ENCODE data around the gene ANKRD39. TPM values are rescaled to one million over a fixed set of nuclear protein-coding genes. Genes with fewer than 3 reads are reported as not detected.

The ANKRD39 gene
- total RNA-seq, 2 donors from 2014 or later = 16.5 to 17.2 TPM

Other genes starting within 250 kb of the ANKRD39 start
- 10 to 100 TPM; 59.8 to 66.9 TPM for gene KANSL3, start 219.7 kb downstream of the ANKRD39 start, total RNA-seq
- not detected for gene FER1L5, start 215.3 kb downstream of the ANKRD39 start, total RNA-seq
- gene LMAN2L, start 118.0 kb downstream of the ANKRD39 start, total RNA-seq = 1 to 10 TPM; 7.8 to 8.0 TPM
- 1 to 10 TPM; 9.1 to 9.5 TPM for gene CNNM4, start 97.1 kb downstream of the ANKRD39 start, total RNA-seq
- 10 to 100 TPM; 20.7 to 27.9 TPM for gene CNNM3, start 41.7 kb downstream of the ANKRD39 start, total RNA-seq
- gene ANKRD23, start 14.0 kb downstream of the ANKRD39 start, total RNA-seq = 1 to 10 TPM; 4.4 to 5.7 TPM
- 10 to 100 TPM; 16.0 to 22.2 TPM for gene SEMA4C, start 12.1 kb upstream of the ANKRD39 start, total RNA-seq
- 1 to 10 TPM; 1.0 to 1.2 TPM for gene FAM178B, start 128.6 kb upstream of the ANKRD39 start, total RNA-seq
- gene FAHD2B, start 236.9 kb upstream of the ANKRD39 start, total RNA-seq = 10 to 100 TPM; 32.9 to 36.1 TPM